AG09309 (cell line): ENCODE measurements around the gene C1QTNF8.

Experiments
- DNase-seq: peaks from one replicate; pipeline ENCODE4 v3.0.0-alpha.2; 2010; ENCODE audit warnings: low read depth
- H3K4me3 ChIP-seq: 2 replicates; pipeline ENCODE4 v1.5.1; 2011; ENCODE audit warnings: mild to moderate bottlenecking, low read depth, low read length, moderate library complexity; ENCODE audit not compliant: control insufficient read depth
- CTCF ChIP-seq: IDR thresholded peaks from 2 replicates; pipeline ENCODE4 v1.5.1; 2011; ENCODE audit warnings: mild to moderate bottlenecking, low read depth, low read length, inconsistent platforms; ENCODE audit not compliant: insufficient read depth, control insufficient read depth; ENCODE audit errors: missing control alignments

Gene C1QTNF8

DNA sequence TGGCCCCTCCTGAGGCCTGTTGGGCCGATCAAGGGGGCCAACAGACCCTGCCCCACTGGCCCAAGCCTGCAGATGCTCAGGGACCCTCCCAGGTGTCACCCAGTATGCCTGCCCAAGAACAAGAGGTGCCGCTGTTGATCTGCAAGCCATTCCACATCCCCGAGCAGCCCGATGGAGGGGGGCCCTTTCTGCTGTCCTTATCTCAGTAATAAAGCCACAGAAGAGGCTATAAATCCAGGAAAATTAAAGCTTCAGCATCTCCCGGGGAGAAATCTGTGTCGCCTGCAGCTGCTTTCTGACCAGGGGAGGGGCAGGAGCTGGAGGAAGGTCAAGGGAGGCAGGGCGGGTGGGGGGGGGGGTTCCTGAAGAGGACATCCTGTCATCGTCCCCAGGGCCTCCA, 45.1 kb upstream of the C1QTNF8 start:
- H3K4me3 ChIP-seq, result no peak overlapping the region
- no peak for DNase-seq
- no peak for TF ChIP-seq CTCF

GRCh38 chr16:1140582-1141162, 44.6 kb upstream of the C1QTNF8 start:
- TF ChIP-seq CTCF, result no peak
- H3K4me3 ChIP-seq, result no peak overlapping the region
- no peak for DNase-seq

DNA sequence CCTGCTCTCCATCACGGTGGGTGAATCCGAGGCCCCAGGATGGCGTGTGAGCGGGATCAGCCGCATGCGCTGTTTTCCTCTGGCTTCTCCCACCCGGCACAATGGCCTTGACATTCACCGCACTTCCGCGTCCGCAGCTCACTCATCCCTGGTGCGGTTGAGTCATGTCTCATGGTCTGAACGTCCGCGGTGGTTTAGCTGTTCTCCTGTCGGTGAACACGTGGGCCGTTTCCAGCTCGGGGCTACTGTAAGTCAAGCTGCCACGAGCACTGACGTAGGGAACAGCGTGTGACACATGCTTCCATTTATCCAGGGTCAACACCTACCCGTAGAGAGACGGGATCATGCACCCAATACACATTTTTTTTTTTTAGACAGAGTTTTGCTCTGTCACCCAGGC, 41.6 kb upstream of the C1QTNF8 start:
- H3K4me3 ChIP-seq, result no peak overlapping the region
- TF ChIP-seq CTCF, result no peak
- DNase-seq, result no peak

DNA sequence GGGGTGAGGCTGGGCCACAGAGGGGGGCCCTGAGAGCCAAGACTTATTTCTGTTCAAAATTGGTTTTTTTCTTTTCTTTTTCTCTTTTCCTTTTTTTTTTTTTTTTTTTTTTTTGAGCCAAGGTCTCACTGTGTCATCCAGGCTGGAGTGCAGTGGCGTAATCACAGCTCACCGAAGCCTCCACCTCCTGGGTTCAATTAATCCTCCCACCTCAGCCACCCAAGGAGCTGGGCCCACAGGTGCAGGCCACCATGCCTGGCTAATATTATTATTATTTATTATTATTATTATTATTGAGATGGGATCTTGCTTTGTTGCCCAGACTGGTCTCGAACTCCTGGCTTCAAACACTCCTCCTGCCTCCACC, 39.4 kb upstream of the C1QTNF8 start:
- no peak overlapping the region for H3K4me3 ChIP-seq
- DNase-seq, result no peak
- TF ChIP-seq CTCF, result no peak

DNA sequence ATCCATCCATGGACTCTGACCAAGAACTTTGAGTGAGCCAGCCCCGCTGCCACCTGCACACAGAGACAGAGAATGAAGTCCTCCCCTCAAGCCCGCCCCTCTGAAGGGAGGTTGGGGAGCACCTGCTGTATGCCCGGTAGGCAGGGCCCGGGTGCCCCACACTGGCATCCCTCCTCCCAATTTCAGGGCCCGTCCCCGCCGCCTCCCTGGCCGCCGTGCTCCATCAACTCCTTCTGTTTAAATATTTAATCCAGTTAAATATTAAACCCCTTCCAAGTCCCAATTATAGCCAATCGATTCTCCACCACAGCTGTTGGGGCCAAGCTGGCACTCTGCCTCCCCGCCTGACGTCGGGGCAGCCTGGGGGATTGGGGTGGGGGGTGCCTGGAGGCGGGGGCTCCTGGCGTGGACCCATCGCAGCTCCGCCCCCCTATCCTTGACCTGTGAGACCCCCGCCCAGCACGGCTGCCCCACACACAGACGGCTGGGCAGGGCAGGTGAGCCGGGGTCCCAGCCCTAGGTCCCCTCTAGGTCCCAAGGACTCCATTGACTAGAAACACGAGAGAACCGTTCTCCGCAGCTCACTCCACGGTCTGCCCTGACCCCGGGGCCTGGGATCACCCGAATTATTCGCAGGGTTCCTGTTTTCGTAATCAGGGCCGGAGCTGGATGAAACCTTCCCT, 38.9 kb upstream of the C1QTNF8 start:
- TF ChIP-seq CTCF, result no peak
- no peak for DNase-seq
- H3K4me3 ChIP-seq, result no peak overlapping the region

DNA sequence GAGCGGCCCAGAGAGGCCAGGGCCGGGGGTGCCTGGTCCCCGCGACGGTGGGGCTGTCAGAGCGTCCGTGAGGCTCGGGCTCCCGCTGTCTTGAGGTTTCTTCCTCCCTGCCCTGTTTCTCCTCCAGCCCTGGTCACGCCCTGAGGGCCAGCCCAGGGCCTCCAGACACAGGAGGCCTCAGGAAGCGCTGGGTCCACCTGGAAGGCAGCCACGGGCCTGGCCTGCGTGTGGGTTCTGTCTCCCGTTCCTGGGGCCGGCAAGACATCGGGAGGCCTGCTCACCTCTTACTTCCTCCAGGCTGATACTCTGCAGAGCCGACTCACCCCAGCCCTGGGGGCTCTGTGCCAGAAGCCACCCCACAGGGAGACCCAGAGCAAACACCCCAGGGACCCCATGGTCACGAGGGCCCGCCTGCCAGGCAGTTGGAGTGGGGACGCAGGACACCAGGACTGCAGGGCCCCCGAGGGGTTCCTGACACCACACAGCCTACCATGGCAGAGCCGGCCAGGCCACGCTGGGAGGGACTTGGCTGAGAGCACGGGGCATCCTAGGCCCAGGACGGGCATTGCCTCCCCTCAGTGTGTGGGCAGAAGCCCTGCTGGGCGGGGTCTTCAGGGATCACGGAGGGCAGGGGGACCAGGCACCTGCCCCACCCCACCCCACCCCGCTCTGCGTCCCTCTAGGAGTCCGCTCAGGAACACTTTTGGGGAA, 37.9 kb upstream of the C1QTNF8 start:
- no peak for TF ChIP-seq CTCF
- DNase-seq, result no peak

More for the DNA sequence above, 37.9 kb upstream of the C1QTNF8 start:
- H3K4me3 ChIP-seq, result no peak overlapping the region
